GOT3 (cell line): ENCODE measurements around the gene CREBBP.

ENCODE experiments used
- DNase-seq: peaks from one replicate; lab custom pipeline; 2025; ENCODE audit warnings: mixed read lengths; lab: John Stamatoyannopoulos, UW

The CREBBP gene

DNA sequence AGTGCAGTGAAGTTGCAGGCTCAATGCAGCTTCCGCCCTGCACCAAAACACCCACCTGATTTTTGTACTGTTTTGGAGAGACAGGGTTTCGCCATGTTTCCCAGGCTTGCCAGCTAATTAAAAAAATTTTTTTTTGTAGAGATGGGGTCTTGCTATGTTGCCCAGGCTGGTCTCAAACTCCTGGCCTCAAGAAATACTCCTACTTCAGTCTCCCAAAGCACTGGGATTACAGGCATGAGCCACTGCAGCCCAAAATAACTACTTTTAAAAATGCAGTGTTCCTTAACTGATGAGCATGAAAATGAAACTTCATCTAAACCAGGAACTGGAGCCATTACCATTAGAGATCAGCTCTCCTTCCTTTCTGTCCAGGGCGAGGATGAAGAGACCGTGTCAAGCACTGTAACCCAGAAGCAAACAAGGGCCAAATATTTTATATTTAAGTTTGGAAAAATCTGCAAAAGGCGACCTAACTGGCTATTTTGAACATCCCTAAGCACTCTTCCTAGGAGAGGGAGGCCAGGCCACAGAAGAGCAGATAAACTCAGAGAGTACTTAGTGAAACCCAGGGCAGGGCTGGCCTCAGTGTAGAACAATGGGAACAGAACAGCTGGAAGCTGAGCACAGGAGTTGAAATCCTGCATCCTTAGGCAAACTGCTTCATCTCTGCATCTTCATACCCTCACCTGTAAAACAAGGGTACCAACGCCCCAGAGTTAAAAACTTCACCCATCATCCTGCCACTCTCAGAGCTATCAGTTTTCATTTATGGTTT, 24.0 kb downstream of the CREBBP start:
- DNase-seq: no peak

DNA sequence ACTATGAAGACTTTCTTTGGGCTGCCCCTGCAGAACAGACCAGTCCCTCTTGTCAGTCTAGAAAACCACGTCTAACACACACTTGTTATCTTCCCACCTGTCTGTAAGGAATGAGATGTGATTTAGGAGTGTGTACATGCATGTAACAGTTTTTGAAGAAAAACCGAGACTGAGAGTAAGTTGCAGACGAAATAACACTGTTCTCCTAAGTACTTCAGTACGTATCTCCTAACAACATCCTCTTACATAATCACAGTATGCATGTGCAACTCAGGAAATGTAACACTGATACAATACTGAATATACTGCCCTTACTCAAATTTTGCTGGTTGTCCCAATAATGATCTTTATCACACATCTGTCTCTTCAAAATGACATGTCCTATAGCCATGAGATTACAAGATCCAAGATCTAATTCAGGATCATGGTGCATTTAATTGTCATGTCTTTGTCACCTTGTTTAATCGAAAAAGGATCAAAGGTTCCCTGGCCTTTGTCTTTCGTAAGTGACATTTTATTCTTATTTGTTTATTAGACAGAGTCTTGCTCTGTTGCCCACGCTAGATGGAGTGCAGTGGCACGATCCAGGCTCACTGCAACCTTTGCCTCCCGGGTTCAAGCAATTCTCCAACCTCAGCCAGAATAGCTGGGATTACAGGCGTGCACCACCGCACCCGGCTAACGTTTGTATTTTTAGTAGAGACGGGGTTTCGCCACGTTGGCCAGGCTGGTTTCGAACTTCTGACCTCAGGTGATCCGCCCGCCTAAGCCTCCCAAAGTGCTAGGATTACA, 25.6 kb downstream of the CREBBP start:
- no peak for DNase-seq

DNA sequence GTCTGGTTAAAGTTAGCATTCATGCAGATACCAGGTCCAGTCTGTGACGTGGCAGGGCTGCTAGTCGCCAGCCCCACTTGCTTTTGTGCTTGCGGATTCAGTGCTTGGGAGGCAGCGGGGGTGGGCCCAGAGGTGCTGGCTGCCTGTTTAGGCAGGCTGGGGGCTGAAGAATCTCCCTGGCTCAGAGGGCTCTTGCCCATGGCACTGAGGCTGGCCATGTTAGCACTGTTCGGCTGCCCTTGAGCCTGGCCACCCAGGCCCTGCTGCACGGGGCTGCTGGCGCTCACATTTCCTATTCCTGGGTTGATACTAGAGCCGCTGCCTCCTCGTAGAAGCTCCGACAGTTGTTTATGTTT, 30.0 kb downstream of the CREBBP start:
- DNase-seq: no peak

DNA sequence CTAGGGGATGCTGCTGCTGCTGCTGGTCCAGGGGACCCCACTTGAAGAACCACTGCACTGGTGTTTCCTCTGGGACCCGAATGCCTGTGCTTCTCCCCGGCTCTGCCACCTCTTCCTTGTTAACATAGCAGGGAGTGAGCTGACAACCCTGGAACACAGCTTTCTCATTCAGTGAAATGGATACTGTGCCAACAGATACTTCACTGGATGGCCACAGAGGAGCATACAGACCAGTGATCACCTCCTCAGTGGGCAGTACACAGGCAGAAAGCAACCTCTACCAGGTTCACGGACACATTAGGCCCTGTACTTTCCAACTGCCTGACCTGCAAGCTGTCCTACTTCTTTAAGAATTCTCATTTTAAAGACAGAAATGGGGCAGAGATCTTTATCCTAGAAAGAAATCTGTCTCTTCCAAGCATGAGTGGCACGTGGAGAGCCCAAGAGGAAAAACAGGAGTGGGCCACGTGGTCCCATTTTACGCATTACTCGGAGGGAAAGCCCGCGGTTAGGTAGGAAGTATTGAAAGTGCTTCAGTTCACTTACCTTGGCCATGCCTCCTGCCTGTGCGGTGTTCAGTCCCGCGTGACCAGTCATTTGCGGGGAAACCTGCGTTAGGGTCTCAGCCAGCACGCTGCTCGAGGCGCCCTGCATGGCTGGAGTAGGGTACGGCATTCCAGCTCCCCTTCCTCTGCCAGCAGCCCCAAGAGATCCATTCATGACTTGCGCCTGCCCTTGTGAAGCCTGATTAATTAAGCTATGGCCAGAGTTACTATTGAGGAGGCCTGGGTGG, 30.6 kb downstream of the CREBBP start:
- DNase-seq: no peak

DNA sequence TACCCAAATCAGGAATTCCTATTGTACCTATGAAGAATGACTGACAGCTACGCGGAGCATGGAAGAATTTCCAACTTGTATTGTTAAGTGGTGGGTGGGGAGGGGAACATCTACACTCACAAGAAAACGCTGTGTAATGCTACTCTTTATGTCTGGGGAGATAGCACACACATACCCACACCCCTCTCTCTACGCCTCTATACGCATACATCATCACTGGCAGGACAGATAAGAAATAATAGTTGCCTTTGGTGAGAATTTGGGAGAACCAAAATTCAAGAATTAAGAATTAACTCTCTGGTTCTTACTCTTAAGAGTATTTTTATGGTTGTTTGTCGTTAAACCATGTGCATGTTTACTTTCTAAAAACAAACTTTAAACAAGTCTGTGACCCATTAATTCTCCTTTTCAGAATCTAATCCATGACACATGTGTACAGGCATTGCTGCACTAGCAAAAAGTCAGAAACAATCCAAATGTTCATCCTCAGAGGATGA, 33.9 kb downstream of the CREBBP start:
- DNase-seq: no peak

DNA sequence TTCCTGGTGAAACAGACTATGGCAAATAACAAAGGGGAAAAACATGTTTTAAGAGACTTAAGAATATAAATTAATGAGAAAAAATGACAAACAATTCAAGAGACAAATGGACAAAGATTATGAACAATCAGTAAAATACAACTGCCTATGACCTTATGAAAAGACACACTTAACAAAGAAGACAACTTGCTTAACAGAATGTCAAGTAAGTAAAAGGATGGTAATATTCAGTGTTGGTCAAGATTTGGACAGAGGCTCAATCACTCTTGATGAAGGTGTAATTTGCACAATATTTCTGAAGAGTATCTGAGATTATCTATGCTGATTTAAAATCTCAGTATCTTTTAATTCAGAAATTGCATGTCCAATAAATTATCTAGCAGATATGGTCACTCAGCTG, 34.4 kb downstream of the CREBBP start:
- no peak for DNase-seq

DNA sequence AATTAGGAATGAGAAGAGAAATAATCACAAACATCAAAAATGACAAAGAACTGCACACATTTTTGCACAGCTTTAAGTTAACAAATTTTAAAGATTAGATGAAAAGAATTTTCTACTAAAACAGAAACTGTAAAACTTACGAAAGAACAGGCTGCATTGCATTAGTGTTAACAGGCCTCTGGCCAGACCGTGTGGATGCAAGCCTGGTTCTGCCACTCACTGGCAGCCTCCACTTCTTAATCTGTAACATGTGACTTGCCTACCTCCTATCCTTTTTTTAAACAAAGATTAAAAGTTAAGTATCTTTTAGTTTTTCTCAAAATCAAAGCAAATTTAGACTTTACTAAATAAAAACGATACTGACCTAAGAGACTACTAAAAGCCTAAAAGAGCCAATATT, 37.5 kb downstream of the CREBBP start:
- DNase-seq: no peak

DNA sequence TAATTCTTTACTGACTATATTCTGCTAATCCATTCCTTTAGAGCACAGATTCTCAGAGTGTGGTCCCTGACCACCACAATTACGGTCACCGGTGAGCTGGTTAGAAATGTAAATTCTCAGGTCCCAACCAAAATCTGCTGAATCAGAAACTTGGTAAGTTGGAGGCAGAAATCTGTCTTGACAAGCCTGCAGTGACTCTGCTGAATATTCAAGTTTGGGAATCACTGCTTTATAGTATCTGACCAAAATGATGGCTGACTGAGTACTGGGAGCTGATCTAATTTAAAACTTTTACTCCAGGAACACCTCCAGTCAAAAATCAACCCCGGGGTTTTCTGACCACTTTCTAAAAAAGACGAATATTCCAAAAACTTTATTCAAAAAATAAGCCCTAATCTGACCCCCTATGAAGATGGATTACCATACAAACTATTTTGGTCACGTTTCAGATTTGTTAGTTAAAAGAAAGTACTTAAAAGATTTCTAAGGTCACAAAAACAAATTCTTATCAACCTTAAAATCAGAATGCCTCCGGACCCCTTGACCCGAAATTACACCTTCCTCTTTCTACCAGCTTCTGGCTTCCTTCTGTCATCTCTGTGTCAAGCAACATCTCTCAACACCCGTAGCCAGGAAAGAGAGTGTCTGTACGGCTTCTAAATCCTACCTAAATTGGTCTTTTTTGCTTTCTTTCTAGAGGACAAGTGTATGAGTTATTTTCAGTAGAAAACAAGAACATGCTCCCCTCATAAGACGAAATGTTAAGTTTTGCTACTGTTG, 38.6 kb downstream of the CREBBP start:
- DNase-seq: no peak

DNA sequence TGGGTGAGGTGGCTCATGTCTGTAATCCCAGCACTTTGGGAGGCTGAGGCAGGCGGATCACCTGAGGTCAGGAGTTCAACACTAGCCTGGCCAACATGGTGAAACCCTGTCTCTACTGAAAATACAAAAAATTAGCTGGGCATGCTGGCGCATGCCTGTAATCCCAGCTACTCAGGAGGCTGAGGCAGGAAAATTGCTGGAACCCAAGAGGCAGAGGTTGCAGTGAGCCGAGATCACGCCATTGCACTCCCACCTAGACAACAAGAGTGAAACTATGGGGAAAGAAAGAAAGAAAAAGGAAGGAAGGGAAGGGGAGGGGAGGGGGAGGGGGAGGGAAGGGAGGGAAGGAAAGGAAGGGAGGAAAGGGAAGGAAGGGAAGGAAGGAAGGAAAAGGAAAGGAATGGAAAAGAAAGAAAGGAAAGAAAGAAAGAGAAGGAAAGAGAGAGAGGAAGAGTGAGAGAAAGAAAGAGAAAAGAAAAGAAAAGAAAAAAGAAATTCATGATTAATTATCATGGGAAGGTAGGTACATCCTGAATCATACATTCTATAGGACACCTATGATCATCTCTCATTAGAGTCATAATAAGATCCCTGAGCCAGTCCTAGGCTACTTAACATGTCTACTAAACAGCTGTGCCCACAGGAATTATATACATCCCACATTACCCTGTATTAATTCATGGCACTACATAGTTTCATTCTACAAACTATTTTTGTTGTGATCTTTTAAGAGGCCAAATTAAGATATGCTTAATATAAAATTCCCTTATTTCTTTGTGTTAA, 40.9 kb downstream of the CREBBP start:
- no peak for DNase-seq

DNA sequence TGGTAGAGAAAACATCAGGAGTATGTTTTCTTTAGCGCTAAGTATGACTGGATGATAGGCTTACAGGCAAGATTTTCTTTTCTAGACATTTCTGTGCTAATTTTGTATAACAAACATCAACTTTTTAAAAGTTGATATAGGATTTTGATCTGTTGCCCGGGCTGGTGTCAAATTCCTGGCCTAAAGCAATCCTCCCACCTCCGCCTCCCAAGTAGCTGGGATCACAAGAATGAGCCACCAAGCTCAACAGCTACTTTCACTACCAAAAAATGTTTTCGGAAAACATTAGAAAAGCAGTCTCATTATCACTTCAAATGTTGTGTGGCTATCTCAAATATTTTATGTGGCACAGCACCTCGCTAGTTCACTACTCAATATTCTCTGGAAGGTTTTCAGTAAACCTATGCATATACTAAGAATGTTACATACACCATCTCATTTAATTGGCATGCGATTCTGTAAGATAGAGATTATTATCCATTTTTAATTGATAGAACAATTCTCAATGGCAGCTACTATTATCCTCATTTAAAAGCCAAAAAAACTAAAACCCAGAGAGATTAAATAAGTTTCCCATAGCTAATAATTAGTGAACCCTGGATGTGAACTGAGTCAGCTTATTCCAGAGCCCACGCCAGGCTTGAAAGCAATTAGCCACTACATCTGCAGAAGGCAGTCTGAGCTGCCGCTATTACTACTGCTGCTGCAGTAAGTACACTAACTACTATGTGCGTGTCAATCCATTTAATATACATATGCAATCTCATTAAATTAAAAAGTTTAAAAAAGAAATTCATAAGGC, 41.7 kb downstream of the CREBBP start:
- DNase-seq: no peak

DNA sequence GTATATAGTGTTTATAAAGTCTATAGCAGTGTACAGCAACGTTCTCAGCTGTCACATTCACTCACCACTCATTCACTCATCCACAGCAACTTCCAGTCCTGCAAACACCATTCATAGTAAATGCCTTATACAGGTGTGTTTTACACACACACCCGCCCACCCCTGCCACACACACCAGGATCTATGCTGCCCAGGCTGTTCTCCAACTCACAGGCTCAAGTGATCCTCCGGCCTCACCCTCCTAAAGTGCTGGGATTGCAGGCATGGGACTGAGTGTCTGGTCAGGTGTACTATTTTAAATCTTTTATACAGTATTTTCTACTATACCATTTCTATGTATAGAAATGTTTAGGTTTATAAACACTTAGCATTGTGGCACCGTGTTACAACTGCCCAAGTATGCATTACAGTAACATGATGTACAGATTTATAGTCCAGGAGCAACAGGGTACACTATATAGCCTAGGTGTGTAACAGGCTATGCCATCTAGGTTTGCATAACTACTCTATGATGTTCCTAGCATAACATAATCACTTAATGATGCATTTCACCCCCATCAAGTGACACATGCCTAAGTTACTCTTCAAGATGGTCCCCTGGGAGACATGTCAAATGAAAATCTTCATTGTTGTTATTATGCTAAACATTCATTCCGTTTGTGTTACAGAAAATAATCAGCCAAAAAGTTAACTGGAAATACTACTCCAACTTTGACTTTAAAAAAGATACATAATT, 42.5 kb downstream of the CREBBP start:
- no peak for DNase-seq

DNA sequence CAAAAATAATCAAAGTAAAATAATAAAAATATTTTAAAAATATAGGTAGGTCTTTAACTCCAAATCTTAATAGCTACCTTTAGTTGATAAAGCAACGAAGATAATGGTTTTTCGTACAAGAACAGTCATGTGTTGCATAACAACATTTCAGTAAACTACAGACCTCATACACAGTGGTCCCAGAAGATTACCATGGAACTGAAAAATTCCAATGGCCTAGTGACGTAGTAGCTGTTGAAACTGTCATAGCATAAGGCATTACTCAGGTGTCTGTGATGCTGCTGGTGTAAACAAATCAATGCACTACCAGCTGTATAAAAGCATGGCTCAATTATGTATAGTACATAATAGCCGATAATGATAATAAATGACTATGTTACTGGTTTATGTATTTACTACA, 43.9 kb downstream of the CREBBP start:
- no peak for DNase-seq

DNA sequence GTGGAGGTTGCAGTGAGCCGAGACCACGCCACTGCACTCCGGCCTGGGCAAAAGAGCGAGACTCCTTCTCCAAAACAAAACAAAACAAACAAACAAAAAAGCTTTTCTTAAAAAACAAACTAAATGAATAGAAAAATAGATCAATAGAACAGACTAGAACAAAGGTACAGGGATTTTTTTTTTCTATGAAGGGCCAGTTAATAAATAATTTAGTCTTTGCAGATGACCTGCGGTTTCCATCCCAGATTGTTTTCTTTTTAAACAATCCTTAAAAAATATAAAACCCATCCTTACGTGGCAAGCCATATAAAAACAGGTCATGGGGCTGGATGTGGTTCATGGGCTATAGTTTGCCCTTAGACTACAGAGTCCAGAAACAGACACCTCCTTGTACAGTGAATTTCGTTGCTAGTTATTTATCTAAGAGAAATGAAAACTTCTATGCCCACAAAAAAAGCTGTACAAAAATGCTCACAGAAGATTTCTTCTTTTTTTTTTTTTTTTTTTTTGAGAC, 45.4 kb downstream of the CREBBP start:
- DNase-seq: no peak

DNA sequence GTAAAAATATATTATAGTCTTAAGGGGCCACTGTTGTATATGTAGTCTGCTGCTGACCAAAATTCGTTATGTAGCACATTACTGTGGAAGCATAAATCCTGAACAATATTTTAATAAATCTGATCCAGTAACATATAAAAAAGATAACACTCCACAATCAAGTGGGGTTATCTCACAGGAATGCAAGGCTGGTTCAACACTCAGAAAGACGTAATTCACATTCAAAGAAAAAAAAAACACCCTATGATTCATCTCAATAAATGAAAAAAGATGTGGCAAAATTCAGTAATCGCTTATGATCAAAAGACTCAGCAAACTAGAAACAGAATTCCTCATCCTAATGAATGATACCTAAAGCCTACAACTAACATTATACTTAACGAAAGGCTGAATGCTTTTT, 47.8 kb downstream of the CREBBP start:
- DNase-seq: no peak

DNA sequence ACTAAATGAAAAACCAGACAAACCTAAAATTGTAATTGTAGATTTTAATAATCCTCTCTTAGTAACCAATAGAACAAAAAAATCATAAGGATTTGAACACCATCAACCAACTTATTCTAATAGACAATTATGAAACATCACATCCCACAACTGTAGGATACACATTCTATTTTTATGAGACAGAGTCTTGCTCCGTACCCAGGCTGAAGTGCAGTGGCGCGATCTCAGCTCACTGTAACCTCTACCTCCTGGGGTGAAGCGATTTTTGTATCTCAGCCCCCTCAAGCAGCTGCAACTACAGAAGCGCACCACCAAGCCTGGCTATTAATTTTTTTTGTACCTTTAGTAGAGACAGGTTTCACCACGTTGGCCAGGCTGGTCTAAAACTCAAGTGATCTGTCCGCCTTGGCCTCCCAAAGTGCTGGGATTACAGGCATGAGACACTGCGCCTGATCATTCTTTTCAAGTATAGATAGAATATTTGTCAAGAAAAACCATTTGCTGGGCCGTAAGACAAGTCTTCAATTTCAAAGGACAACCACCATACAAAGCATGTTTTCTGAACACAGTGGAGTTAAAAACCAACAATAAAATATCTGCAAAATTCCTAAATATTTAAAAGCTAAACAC, 49.8 kb downstream of the CREBBP start:
- no peak for DNase-seq

DNA sequence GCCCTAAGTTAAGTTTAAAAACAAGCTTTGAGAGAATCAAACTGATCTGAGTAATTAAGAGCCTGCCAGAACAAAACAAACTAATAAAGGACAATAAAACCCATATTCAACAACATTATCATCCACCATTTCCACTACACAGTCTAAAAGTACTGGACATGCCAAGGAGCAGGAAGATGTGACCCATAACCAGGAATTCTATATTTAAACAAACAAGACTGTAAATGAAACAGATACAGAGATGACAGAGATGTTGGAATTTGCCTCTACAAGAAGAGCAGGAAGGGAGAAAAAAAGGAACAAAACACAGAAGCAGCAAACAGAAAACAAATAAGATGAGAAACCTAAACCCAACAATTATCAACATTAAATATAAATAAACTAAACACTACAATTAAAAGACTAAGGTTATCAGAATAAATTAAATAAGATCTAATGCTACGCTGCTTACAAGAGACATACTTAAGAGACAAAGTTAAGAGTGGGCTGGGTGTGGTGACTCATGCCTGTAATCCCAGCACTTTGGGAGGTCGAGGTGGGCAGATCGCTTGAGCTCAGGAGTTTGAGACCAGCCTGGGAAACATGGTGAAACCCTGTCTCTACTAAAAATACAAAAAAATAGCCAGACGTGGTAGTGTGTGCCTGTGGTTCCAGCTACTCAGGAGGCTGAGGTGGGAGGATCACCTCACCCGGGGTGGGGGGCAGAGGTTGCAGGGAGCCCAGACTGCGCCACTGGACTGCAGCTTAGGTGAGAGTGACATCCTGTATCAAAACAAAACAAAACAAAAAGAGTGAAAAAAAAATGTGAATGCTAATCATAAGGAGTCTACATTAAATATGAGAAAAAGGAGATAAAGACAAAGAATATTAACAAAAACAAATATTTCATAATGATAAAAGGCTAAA, 50.6 kb downstream of the CREBBP start:
- no peak for DNase-seq

DNA sequence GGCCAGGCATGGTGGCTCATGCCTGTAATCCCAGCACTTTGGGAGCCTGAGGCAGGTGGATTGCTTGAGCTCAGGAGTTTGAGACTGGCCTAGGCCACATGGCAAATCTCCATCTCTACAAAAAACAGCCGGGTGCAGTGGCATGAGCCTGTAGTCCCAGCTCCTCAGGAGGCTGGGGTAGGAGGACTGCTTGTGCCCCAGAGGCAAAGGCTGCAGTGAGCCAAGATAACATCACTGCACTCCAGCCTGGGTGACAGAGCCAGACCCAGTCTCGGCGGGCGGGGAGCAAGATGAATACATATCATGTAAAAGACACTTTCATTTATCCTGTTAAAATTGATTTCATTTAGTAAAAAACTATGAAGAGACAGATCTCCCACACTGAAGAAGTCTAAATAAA, 54.6 kb downstream of the CREBBP start:
- DNase-seq: no peak

DNA sequence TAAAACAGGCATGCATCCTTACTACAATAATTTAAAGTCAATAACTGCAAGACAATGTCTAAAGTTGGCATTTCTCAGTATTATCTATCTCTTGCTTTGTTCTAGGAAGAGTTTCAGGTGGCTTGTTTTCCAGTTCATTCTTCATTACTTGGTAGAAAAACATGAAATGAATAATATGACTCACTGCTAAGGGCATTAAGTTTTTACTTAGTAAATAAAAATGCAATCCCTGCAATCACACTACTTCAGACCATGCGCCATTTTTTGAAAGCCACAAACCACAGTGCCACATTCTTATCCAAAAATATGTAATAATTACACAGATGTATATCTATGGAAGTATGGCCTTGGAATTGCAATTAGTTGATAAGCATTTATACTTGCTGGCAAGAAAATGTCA, 55.4 kb downstream of the CREBBP start:
- DNase-seq: no peak
